Astrocyte (in vitro differentiated cells and primary cell): ENCODE data around the gene CXADR. TPM values are rescaled to one million over a fixed set of nuclear protein-coding genes. Genes with fewer than 3 reads are reported as not detected.

ENCODE experiments used
- DNase-seq: peaks from one replicate; pipeline ENCODE4 v3.0.0-alpha.2; 2010; ENCODE audit warnings: low read depth
- FAIRE-seq: peaks from 2 replicates; lab custom pipeline; 2011; peaks lifted over from hg19 to GRCh38; lab: Jason Lieb, UNC
- H2AFZ ChIP-seq: 2 replicates; pipeline ENCODE4 v1.6.0; 2012; ENCODE audit warnings: low read depth, low read length, inconsistent platforms
- H3K27ac ChIP-seq: 2 replicates; pipeline ENCODE4 v1.5.1; 2011; ENCODE audit warnings: low read depth, low read length, inconsistent platforms
- H3K27me3 ChIP-seq: 2 replicates; pipeline ENCODE4 v1.6.0; 2011; ENCODE audit warnings: low read length, inconsistent platforms; ENCODE audit not compliant: insufficient read depth
- H3K36me3 ChIP-seq: 2 replicates; pipeline ENCODE4 v1.5.1; 2011; ENCODE audit warnings: low read length, inconsistent platforms; ENCODE audit not compliant: insufficient read depth
- H3K4me1 ChIP-seq: 2 replicates; pipeline ENCODE4 v1.5.1; 2011; ENCODE audit warnings: low read length, inconsistent platforms; ENCODE audit not compliant: insufficient read depth
- H3K4me2 ChIP-seq: 2 replicates; pipeline ENCODE4 v1.6.0; 2012; ENCODE audit warnings: low read length, inconsistent platforms
- H3K4me3 ChIP-seq: 2 replicates; pipeline ENCODE4 v1.5.1; 2011; ENCODE audit warnings: low read depth, mild to moderate bottlenecking, low read length, inconsistent platforms; ENCODE audit not compliant: insufficient read depth
- H3K79me2 ChIP-seq: 2 replicates; pipeline ENCODE4 v1.6.0; 2012; ENCODE audit warnings: mild to moderate bottlenecking, low read length, inconsistent platforms; ENCODE audit not compliant: insufficient read depth
- H3K9ac ChIP-seq: 2 replicates; pipeline ENCODE4 v1.6.0; 2012; ENCODE audit warnings: mild to moderate bottlenecking, low read length, inconsistent platforms
- H3K9me3 ChIP-seq: 2 replicates; pipeline ENCODE4 v1.5.1; 2012; ENCODE audit warnings: low read depth, mild to moderate bottlenecking, low read length, inconsistent platforms; ENCODE audit not compliant: insufficient read depth
- H4K20me1 ChIP-seq: 2 replicates; pipeline ENCODE4 v1.6.0; 2012; ENCODE audit warnings: low read length, inconsistent platforms; ENCODE audit not compliant: insufficient read depth
- H3K27ac Mint-ChIP-seq: one replicate; pipeline ENCODE4 v1.8.0; 2021; ENCODE audit warnings: mild to moderate bottlenecking, mixed read lengths; ENCODE audit not compliant: unreplicated experiment
- H3K27me3 Mint-ChIP-seq: one replicate; pipeline ENCODE4 v1.8.0; 2021; ENCODE audit warnings: low read depth, mixed read lengths; ENCODE audit not compliant: unreplicated experiment
- H3K36me3 Mint-ChIP-seq: one replicate; pipeline ENCODE4 v1.8.0; 2021; ENCODE audit warnings: low read depth, mixed read lengths; ENCODE audit not compliant: unreplicated experiment
- H3K4me1 Mint-ChIP-seq: one replicate; pipeline ENCODE4 v1.8.0; 2021; ENCODE audit warnings: low read depth, mixed read lengths; ENCODE audit not compliant: unreplicated experiment
- H3K4me3 Mint-ChIP-seq: one replicate; pipeline ENCODE4 v1.8.0; 2021; ENCODE audit warnings: mild to moderate bottlenecking, moderate library complexity, mixed read lengths; ENCODE audit not compliant: unreplicated experiment
- H3K9me3 Mint-ChIP-seq: one replicate; pipeline ENCODE4 v1.8.0; 2021; ENCODE audit warnings: mild to moderate bottlenecking, mixed read lengths; ENCODE audit not compliant: unreplicated experiment
- CTCF ChIP-seq: IDR thresholded peaks from 2 replicates; pipeline ENCODE4 v1.5.1; 2011; ENCODE audit warnings: low read depth, mild to moderate bottlenecking, inconsistent platforms, low read length, moderate library complexity; ENCODE audit not compliant: insufficient read depth
- EZH2 ChIP-seq: IDR thresholded peaks from 2 replicates; pipeline ENCODE4 v1.6.1; 2012; ENCODE audit warnings: mild to moderate bottlenecking, low read length, inconsistent platforms; ENCODE audit not compliant: insufficient read depth
- total RNA-seq: library from RNA; stranded (reverse); gene quantifications from 2 replicates; pipeline ENCODE4 v1.2.1, GENCODE V29; 2021

Gene CXADR
- total RNA-seq, 1 donor from 2014 or later, result 30.6 TPM

GRCh38 chr21:17469727-17470126 is 43.1 kb upstream of the CXADR start:
- no peaks in the 10 kb centered on the region for H4K20me1 ChIP-seq

GRCh38 chr21:17472182-17472581 is 40.7 kb upstream of the CXADR start:
- Histone ChIP-seq H4K20me1 (no peaks in the 10 kb centered on the region), H3K9me3 (no peaks in the 10 kb centered on the region), H3K4me1 (peaks cover 11% of the 10 kb centered on the region), H3K79me2 (no peaks in the 10 kb centered on the region), H3K4me2 (no peak overlapping the region), H3K27ac (no peak overlapping the region), H3K36me3 (no peaks in the 10 kb centered on the region), H3K9ac (no peak overlapping the region), H3K27me3 (no peaks in the 10 kb centered on the region), H2AFZ (no peak overlapping the region), H3K4me3 (no peak overlapping the region)
- peaks cover 9% of the 10 kb centered on the region for H3K4me1 Mint-ChIP-seq
- no peak for FAIRE-seq
- DNase-seq, result no peak
- no peak for TF ChIP-seq CTCF
- no peak for TF ChIP-seq EZH2
- no peaks in the 10 kb centered on the region for H3K36me3 Mint-ChIP-seq
- H3K9me3 Mint-ChIP-seq, result no peaks in the 10 kb centered on the region
- H3K27ac Mint-ChIP-seq, result no peak overlapping the region
- no peaks in the 10 kb centered on the region for H3K27me3 Mint-ChIP-seq
- no peak overlapping the region for H3K4me3 Mint-ChIP-seq

More at GRCh38 chr21:17469727-17470126, 43.1 kb upstream of the CXADR start:
- no peaks in the 10 kb centered on the region for H3K36me3 Mint-ChIP-seq
- Histone ChIP-seq H3K27me3 (no peaks in the 10 kb centered on the region), H3K9me3 (no peaks in the 10 kb centered on the region), H3K4me3 (no peak overlapping the region), H3K36me3 (no peaks in the 10 kb centered on the region), H3K4me1 (peaks cover 15% of the 10 kb centered on the region), H3K27ac (no peak overlapping the region), H3K4me2 (no peak overlapping the region), H3K9ac (no peak overlapping the region), H3K79me2 (no peaks in the 10 kb centered on the region), H2AFZ (no peak overlapping the region)
- H3K4me1 Mint-ChIP-seq, result peaks cover 11% of the 10 kb centered on the region
- H3K27me3 Mint-ChIP-seq, result no peaks in the 10 kb centered on the region
- TF ChIP-seq CTCF, result no peak
- TF ChIP-seq EZH2, result no peak
- no peak overlapping the region for H3K27ac Mint-ChIP-seq
- H3K4me3 Mint-ChIP-seq, result no peak overlapping the region
- no peak for FAIRE-seq
- DNase-seq, result no peak
- H3K9me3 Mint-ChIP-seq, result no peaks in the 10 kb centered on the region

- Histone ChIP-seq H3K36me3 (no peaks in the 10 kb centered on the region), H3K4me3 (no peak overlapping the region), H3K27me3 (no peaks in the 10 kb centered on the region), H2AFZ (no peak overlapping the region), H3K79me2 (no peaks in the 10 kb centered on the region), H3K9ac (no peak overlapping the region), H3K4me1 (peaks cover 6% of the 10 kb centered on the region), H3K4me2 (no peak overlapping the region), H4K20me1 (no peaks in the 10 kb centered on the region), H3K27ac (no peak overlapping the region), H3K9me3 (no peaks in the 10 kb centered on the region)
- no peak for TF ChIP-seq EZH2
- TF ChIP-seq CTCF, result no peak
- no peaks in the 10 kb centered on the region for H3K27me3 Mint-ChIP-seq
- H3K4me3 Mint-ChIP-seq, result no peak overlapping the region
- no peaks in the 10 kb centered on the region for H3K36me3 Mint-ChIP-seq
- H3K27ac Mint-ChIP-seq, result no peak overlapping the region
- no peak for DNase-seq
- FAIRE-seq, result no peak
- H3K9me3 Mint-ChIP-seq, result no peaks in the 10 kb centered on the region
- H3K4me1 Mint-ChIP-seq, result peaks cover 4% of the 10 kb centered on the region
Measured at GRCh38 chr21:17472592-17473271, 40.1 kb upstream of the CXADR start.
